ENCODE measurements around the gene ARHGAP6.

DNA sequence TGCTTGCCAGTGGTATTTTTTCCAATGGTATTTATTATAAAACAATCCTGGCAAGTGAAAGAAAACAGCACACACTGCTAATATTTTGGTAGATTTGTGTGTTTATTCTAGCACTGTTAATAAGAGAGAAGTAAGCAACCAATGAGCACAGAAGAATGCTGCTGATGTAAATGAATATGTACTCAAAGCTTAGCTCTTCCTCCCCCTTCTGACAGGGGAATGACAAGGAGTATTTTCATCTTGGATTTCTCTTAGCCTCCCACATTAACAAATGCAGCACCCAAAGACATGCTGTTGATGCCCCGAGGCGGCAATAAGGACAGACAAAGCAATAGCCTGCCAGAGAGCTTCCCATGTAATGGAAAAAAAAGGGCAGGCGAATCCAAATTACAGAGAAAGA lies 18.6 kb downstream of the ARHGAP6 start:
- no peak for TF ChIP-seq POLR2A (IDR thresholded peaks at IDR 0.05)
- TF ChIP-seq, protein P1, sequence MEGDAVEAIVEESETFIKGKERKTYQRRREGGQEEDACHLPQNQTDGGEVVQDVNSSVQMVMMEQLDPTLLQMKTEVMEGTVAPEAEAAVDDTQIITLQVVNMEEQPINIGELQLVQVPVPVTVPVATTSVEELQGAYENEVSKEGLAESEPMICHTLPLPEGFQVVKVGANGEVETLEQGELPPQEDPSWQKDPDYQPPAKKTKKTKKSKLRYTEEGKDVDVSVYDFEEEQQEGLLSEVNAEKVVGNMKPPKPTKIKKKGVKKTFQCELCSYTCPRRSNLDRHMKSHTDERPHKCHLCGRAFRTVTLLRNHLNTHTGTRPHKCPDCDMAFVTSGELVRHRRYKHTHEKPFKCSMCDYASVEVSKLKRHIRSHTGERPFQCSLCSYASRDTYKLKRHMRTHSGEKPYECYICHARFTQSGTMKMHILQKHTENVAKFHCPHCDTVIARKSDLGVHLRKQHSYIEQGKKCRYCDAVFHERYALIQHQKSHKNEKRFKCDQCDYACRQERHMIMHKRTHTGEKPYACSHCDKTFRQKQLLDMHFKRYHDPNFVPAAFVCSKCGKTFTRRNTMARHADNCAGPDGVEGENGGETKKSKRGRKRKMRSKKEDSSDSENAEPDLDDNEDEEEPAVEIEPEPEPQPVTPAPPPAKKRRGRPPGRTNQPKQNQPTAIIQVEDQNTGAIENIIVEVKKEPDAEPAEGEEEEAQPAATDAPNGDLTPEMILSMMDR (IDR thresholded peaks at IDR 0.05): no peak

All from uterus (tissue), 2 donors.